A549 (cell line): ENCODE data around the gene TEX264. TPM values are rescaled to one million over a fixed set of nuclear protein-coding genes. Genes with fewer than 3 reads are reported as not detected.

Experiments
- ATAC-seq, 2 experiments: fragments of 200-7000 bp in 1 of 2; fragments of >200 bp in 1 of 2; cut with Nextera tagmentation in 1 of 2; cut with Tn5 transposase in 1 of 2; 3 replicates each; pipeline versions ENCODE4 v1.8.0 to v1.9.1; 2018 to 2020; ENCODE audit warnings: mild to moderate bottlenecking in 1 of 2, moderate library complexity in 1 of 2
- CTCF ChIA-PET: fragments of 300-600 bp; sonication (Branson Sonifier 250); formaldehyde crosslinking; extraction: SDS; loops from one replicate; lab custom pipeline; 2021; ENCODE audit warnings: antibody characterized with exemption, inconsistent platforms; lab: Yijun Ruan, JAX
- POLR2A ChIA-PET: fragments of 350-600 bp; formaldehyde crosslinking; extraction: SDS; loops from one replicate; lab custom pipeline; 2021; ENCODE audit warnings: antibody characterized with exemption, inconsistent platforms; lab: Yijun Ruan, JAX
- DNase-seq, 2 experiments: peaks; one replicate each; pipeline versions ENCODE4 v3.0.0 to v3.0.0-alpha.2; 2011 to 2016; ENCODE audit warnings: low read depth in 1 of 2, low spot score in 1 of 2
- FAIRE-seq: peaks from 2 replicates; lab custom pipeline; 2011; peaks lifted over from hg19 to GRCh38; lab: Jason Lieb, UNC
- H3K27ac ChIP-seq, 2 experiments: fragments of >200 bp; sonication (Bioruptor Twin); formaldehyde crosslinking; 3 replicates each; pipeline ENCODE4 v1.5.1; 2016 to 2017
- H3K4me1 ChIP-seq: fragments of >200 bp; sonication (Bioruptor Twin); formaldehyde crosslinking; 3 replicates; pipeline ENCODE4 v1.6.1; 2016
- H3K4me2 ChIP-seq: fragments of >200 bp; sonication (Bioruptor Twin); formaldehyde crosslinking; 3 replicates; pipeline ENCODE4 v1.6.1; 2016
- H3K4me3 ChIP-seq: fragments of >200 bp; sonication (Bioruptor Twin); formaldehyde crosslinking; 3 replicates; pipeline ENCODE4 v1.5.1; 2016
- H3K9me3 ChIP-seq: fragments of >200 bp; sonication (Bioruptor Twin); formaldehyde crosslinking; 3 replicates; pipeline ENCODE4 v1.6.1; 2016
- BCL3 ChIP-seq: fragments of >200 bp; sonication (Bioruptor Twin); formaldehyde crosslinking; IDR thresholded peaks from 3 replicates; pipeline ENCODE4 v1.6.1; 2016
- CBX2 ChIP-seq: fragments of 200-600 bp; sonication (generic); IDR thresholded peaks from 2 replicates; pipeline ENCODE4 v1.6.1; 2016; ENCODE audit warnings: low read depth, mild to moderate bottlenecking, borderline replicate concordance
- CBX8 ChIP-seq: fragments of 200-600 bp; sonication (generic); IDR thresholded peaks from 2 replicates; pipeline ENCODE4 v1.6.1; 2016
- CHD4 ChIP-seq: fragments of 200-600 bp; sonication (generic); IDR thresholded peaks from 2 replicates; pipeline ENCODE4 v1.6.1; 2016; ENCODE audit warnings: antibody characterized with exemption, mild to moderate bottlenecking, borderline replicate concordance
- EHF ChIP-seq: fragments of 250-450 bp; sonication (Bioruptor Pico); IDR thresholded peaks from 2 replicates; pipeline ENCODE4 v1.5.0; 2020; ENCODE audit warnings: mild to moderate bottlenecking
- EHMT2 ChIP-seq: fragments of 200-600 bp; sonication (generic); IDR thresholded peaks from 2 replicates; pipeline ENCODE4 v1.6.1; 2016; ENCODE audit warnings: antibody characterized with exemption, low read depth, mild to moderate bottlenecking, moderate library complexity
- GATA3 ChIP-seq: IDR thresholded peaks from 2 replicates; pipeline ENCODE4 v1.6.1; 2012; ENCODE audit warnings: borderline replicate concordance
- HES2 ChIP-seq: fragments of >200 bp; sonication (Bioruptor Twin); formaldehyde crosslinking; IDR thresholded peaks from 2 replicates; pipeline ENCODE4 v1.6.1; 2016
- HEYL ChIP-seq: fragments of 250-450 bp; sonication (Bioruptor Pico); IDR thresholded peaks from 2 replicates; pipeline ENCODE4 v1.8.0; 2021; ENCODE audit warnings: mild to moderate bottlenecking, moderate library complexity
- HOXB13 ChIP-seq: fragments of 250-450 bp; sonication (Bioruptor Pico); IDR thresholded peaks from 2 replicates; pipeline ENCODE4 v1.5.0; 2020; ENCODE audit warnings: low read depth, mild to moderate bottlenecking, moderate library complexity
- HOXB5 ChIP-seq: fragments of 250-450 bp; sonication (Bioruptor Pico); IDR thresholded peaks from 2 replicates; pipeline ENCODE4 v1.5.0; 2020; ENCODE audit warnings: mild to moderate bottlenecking, moderate library complexity
- KDM1A ChIP-seq: fragments of 200-600 bp; sonication (generic); IDR thresholded peaks from 2 replicates; pipeline ENCODE4 v1.6.1; 2016; ENCODE audit warnings: low read depth, mild to moderate bottlenecking
- KDM5A ChIP-seq: fragments of 200-600 bp; sonication (generic); IDR thresholded peaks from 2 replicates; pipeline ENCODE4 v1.6.1; 2016; ENCODE audit warnings: antibody characterized with exemption, mild to moderate bottlenecking
- MAZ ChIP-seq: fragments of 150-350 bp; IDR thresholded peaks from 2 replicates; pipeline ENCODE4 v1.6.1; 2014; ENCODE audit warnings: antibody characterized with exemption, low read depth, low read length, borderline replicate concordance
- NPAS2 ChIP-seq: fragments of 250-450 bp; sonication (Bioruptor Pico); IDR thresholded peaks from 2 replicates; pipeline ENCODE4 v1.8.0; 2022; ENCODE audit warnings: mild to moderate bottlenecking, moderate library complexity, borderline replicate concordance
- NR3C1 ChIP-seq: fragments of >200 bp; sonication (Bioruptor Twin); formaldehyde crosslinking; IDR thresholded peaks from 3 replicates; pipeline ENCODE4 v1.6.1; 2017
- POLR2A ChIP-seq: IDR thresholded peaks from 2 replicates; pipeline ENCODE4 v1.6.1; 2012; ENCODE audit warnings: mild to moderate bottlenecking, low read length
- POLR2AphosphoS2 ChIP-seq: conservative IDR thresholded peaks from 2 replicates; pipeline ENCODE4 v1.6.1; 2012; ENCODE audit warnings: low read length, improper control_type of control experiment, inconsistent platforms
- RFX5 ChIP-seq: fragments of 450-650 bp; IDR thresholded peaks from 2 replicates; pipeline ENCODE4 v1.7.1; 2014; ENCODE audit warnings: antibody characterized with exemption, mild to moderate bottlenecking, moderate library complexity
- TP53 ChIP-seq: fragments of 250-450 bp; sonication (Bioruptor Pico); IDR thresholded peaks from 2 replicates; pipeline ENCODE4 v1.5.0; 2021; ENCODE audit warnings: mild to moderate bottlenecking, moderate library complexity
- WGBS: methylation state at CpG from one replicate; pipeline ENCODE4 v1.1.6; 2017; ENCODE audit errors: missing lambda C conversion rate; 5-methylcytosine and 5-hydroxymethylcytosine counted together
- polyA plus RNA-seq, 4 experiments: library from polyadenylated mRNA; depleted of rRNA in 3 of 4; stranded (reverse); fragments of >200 nt; fragmentation: RNase III in 1 of 4; extraction: RNeasy Plus Mini Kit Qiagen cat#74134 plus additional on column Dnase treatment in 1 of 4; gene quantifications; 2 replicates in 3 of 4; 3 replicates in 1 of 4; pipeline ENCODE4 v1.2.3, GENCODE V29; 2011 to 2017
- TF ChIP-seq, protein P1 (sequence below): fragments of 250-450 bp; sonication (Bioruptor Pico); IDR thresholded peaks from 2 replicates; pipeline ENCODE4 v1.5.0; 2020; ENCODE audit warnings: low read depth, mild to moderate bottlenecking, moderate library complexity
- TF ChIP-seq, protein P2 (sequence below): IDR thresholded peaks from 2 replicates; pipeline ENCODE4 v1.6.1; 2012

The TEX264 gene
- polyA plus RNA-seq, 2 of the 4 experiments (the other 2 are of a cell fraction): 47.9 to 54.7 TPM

- TF ChIP-seq NPAS2 (CRISPR knock-in tag): no peak
- TF ChIP-seq CBX8: no peak
These were observed 25.9 kb downstream of the TEX264 start (continued) for GRCh38 chr3:51696954-51697353.

DNA sequence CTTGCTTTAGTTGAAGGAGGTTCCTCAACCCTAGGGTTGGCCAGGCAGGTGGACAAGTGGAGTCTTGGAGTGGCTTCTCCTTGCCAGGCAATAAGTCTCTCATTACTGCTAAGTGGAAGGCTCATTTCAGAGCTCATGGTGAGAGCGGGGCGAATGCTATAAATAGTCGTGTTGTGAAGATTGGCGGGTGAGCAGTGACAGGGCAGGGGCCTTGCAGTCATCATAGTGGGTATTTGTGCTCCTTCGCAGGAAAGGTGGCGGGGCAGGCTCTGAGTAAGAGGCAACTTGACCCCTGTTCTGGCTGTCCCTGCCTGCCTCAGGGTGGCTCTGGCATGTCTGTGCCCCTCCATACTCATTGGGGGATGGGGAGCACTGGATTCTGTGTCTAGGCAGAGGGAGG, 27.2 kb downstream of the TEX264 start:
- ATAC-seq: no peak
- Histone ChIP-seq H3K4me3 (no peak overlapping the region), H3K9me3 (no peaks in the 10 kb centered on the region), H3K27ac (no peak overlapping the region), H3K4me1 (no peaks in the 10 kb centered on the region), H3K4me2 (no peak overlapping the region)
- no peak for FAIRE-seq
- POLR2A ChIA-PET: no interaction called here
- WGBS: 96% methylated on average over 6 of the region's 6 CpGs
- DNase-seq: no peak
- CTCF ChIA-PET: interaction anchor here (1.2 to 5.7 kb wide), 5 partner anchors 8 to 196 kb away, joined by 3 to 29 read pairs (median 3); partner anchors contain the start of gene GRM2
- TF ChIP-seq KDM1A (no peak), CBX2 (no peak), HOXB5 (no peak)

DNA sequence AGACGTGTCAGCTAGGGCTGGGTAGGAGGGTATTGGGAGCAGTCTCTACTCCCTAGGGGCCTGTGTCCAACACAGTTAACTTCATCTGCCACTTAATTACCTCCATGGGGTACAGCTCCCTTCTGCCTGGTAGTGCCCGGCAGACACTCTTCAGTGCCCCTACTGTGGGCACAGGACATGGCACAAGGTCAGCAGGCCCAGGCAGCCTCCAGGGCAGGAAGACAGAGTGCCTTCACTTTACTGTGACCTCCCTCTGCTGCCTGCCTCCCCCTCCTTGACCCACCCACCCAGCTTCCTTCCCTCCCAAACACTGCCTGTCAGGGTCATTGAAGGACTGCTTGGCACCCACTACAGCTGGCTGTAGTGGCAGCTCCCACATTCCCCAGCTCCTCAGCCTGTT, 29.4 kb downstream of the TEX264 start:
- no peak for TF ChIP-seq HOXB5
- TF ChIP-seq HES2: no peak
- CTCF ChIA-PET: interaction anchor here (1.2 to 1.4 kb wide), 2 partner anchors 30 to 32 kb away, joined by 3 to 4 read pairs; no protein-coding TSS in a partner anchor
- no peaks in the 10 kb centered on the region for H3K4me1 ChIP-seq
- POLR2A ChIA-PET: no interaction called here
- H3K27ac ChIP-seq: no peak overlapping the region
- no peak for FAIRE-seq
- H3K4me2 ChIP-seq: no peak overlapping the region
- ATAC-seq: no peak
- WGBS: 80% methylated on average over 2 of the region's 2 CpGs
- no peaks in the 10 kb centered on the region for H3K9me3 ChIP-seq
- no peak overlapping the region for H3K4me3 ChIP-seq
- DNase-seq: no peak

- Histone ChIP-seq H3K4me1 (no peaks in the 10 kb centered on the region), H3K4me3 (no peak overlapping the region), H3K27ac (no peak overlapping the region), H3K9me3 (no peaks in the 10 kb centered on the region), H3K4me2 (no peak overlapping the region)
- POLR2A ChIA-PET: no interaction called here
- DNase-seq: no peak
- ATAC-seq: no peak
- CTCF ChIA-PET: interaction anchor here (0.7 to 1.9 kb wide), 3 partner anchors 14 to 60 kb away, joined by 3 to 5 read pairs (median 3); no protein-coding TSS in a partner anchor
- FAIRE-seq: no peak
- TF ChIP-seq, protein P1, sequence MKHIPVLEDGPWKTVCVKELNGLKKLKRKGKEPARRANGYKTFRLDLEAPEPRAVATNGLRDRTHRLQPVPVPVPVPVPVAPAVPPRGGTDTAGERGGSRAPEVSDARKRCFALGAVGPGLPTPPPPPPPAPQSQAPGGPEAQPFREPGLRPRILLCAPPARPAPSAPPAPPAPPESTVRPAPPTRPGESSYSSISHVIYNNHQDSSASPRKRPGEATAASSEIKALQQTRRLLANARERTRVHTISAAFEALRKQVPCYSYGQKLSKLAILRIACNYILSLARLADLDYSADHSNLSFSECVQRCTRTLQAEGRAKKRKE: no peak
- TF ChIP-seq CBX8: no peak
- WGBS: 86% methylated on average over 1 of the region's 2 CpGs
These were observed 31.1 kb downstream of the TEX264 start for GRCh38 chr3:51702156-51702555.

GRCh38 chr3:51703068-51703760, 32.2 kb downstream of the TEX264 start:
- 53% methylated on average over 4 of the region's 6 CpGs for WGBS
- Histone ChIP-seq H3K4me3 (no peak overlapping the region), H3K4me1 (no peaks in the 10 kb centered on the region), H3K27ac (no peak overlapping the region), H3K9me3 (no peaks in the 10 kb centered on the region), H3K4me2 (no peak overlapping the region)
- FAIRE-seq (no peak), DNase-seq (no peak), ATAC-seq (no peak)
- POLR2A ChIA-PET: no interaction called here
- CTCF ChIA-PET: interaction anchor here (1.3 kb wide), 1 partner anchor 13 kb away, joined by 3 read pairs; no protein-coding TSS in a partner anchor
- no peak for TF ChIP-seq EHF (CRISPR knock-in tag)
- TF ChIP-seq MAZ: no peak
- TF ChIP-seq, protein P2, sequence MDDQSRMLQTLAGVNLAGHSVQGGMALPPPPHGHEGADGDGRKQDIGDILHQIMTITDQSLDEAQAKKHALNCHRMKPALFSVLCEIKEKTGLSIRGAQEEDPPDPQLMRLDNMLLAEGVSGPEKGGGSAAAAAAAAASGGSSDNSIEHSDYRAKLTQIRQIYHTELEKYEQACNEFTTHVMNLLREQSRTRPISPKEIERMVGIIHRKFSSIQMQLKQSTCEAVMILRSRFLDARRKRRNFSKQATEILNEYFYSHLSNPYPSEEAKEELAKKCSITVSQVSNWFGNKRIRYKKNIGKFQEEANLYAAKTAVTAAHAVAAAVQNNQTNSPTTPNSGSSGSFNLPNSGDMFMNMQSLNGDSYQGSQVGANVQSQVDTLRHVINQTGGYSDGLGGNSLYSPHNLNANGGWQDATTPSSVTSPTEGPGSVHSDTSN: no peak
- TF ChIP-seq HOXB13: no peak
- TF ChIP-seq BCL3: no peak
- TF ChIP-seq NR3C1: no peak
- TF ChIP-seq POLR2A: no peak
- no peak for TF ChIP-seq RFX5
- no peak for TF ChIP-seq TP53 (CRISPR knock-in tag)
- TF ChIP-seq HEYL (CRISPR knock-in tag): no peak
- TF ChIP-seq KDM5A: no peak
- TF ChIP-seq POLR2AphosphoS2: no peak
- no peak for TF ChIP-seq GATA3
- TF ChIP-seq CHD4: no peak
- TF ChIP-seq, protein P1: no peak
- no peak for TF ChIP-seq EHMT2
